CD14-positive monocyte (primary cell): ENCODE measurements around the gene TXNL4A. TPM values are rescaled to one million over a fixed set of nuclear protein-coding genes. Genes with fewer than 3 reads are reported as not detected.
A peak's percentile ranks its signal among the peaks of the same experiment; 100 is the strongest.

Source experiments
- DNase-seq, 3 donors: peaks; one replicate each; pipeline ENCODE4 v3.0.0-alpha.2; 2011 to 2022
- H2AFZ ChIP-seq: 2 replicates; pipeline ENCODE4 v1.6.0; 2012; ENCODE audit warnings: mild to moderate bottlenecking, low read depth, low read length, inconsistent platforms; ENCODE audit not compliant: insufficient read depth, poor library complexity, severe bottlenecking
- H3K27ac ChIP-seq, 2 donors: 1 replicate in 1 of 2; 2 replicates in 1 of 2; pipeline ENCODE4 v1.5.1; 2012 to 2013; ENCODE audit warnings: low read length in 2 of 2, control low read depth in 1 of 2, inconsistent platforms in 1 of 2, low read depth in 1 of 2, mild to moderate bottlenecking in 1 of 2
- H3K27me3 ChIP-seq, 2 donors: one replicate each; pipeline versions ENCODE4 v1.6.0 to v1.6.1; 2011 to 2013; ENCODE audit warnings: low read length in 2 of 2; ENCODE audit not compliant: control insufficient read depth in 2 of 2, insufficient read depth in 2 of 2
- H3K36me3 ChIP-seq, 2 donors: replicated peaks in 1 of 2; 1 replicate in 1 of 2; 2 replicates in 1 of 2; pipeline versions ENCODE4 v1.5.1 to v1.6.1; 2012 to 2013; ENCODE audit warnings: low read length in 2 of 2, control low read depth in 1 of 2, inconsistent platforms in 1 of 2, mild to moderate bottlenecking in 1 of 2; ENCODE audit not compliant: insufficient read depth in 2 of 2, control insufficient read depth in 1 of 2
- H3K4me1 ChIP-seq, 2 donors: 1 replicate in 1 of 2; 2 replicates in 1 of 2; pipeline versions ENCODE4 v1.5.1 to v1.6.1; 2012 to 2013; ENCODE audit warnings: low read length in 2 of 2, control low read depth in 1 of 2, inconsistent platforms in 1 of 2, mild to moderate bottlenecking in 1 of 2, moderate library complexity in 1 of 2; ENCODE audit not compliant: insufficient read depth in 2 of 2, control insufficient read depth in 1 of 2
- H3K4me2 ChIP-seq: replicated peaks from 2 replicates; pipeline ENCODE3; 2012; ENCODE audit warnings: low read length, moderate library complexity, mild to moderate bottlenecking; ENCODE audit not compliant: poor library complexity, severe bottlenecking; ENCODE audit errors: extremely low read depth
- H3K4me3 ChIP-seq, 3 experiments: fragments of 200-600 bp in 1 of 3; sonication (generic) in 1 of 3; replicated peaks in 1 of 3; 1 replicate in 2 of 3; 2 replicates in 1 of 3; pipeline ENCODE4 v1.5.1; 2011 to 2013; ENCODE audit warnings: low read length in 3 of 3, mild to moderate bottlenecking in 3 of 3, control low read depth in 2 of 3, low read depth in 2 of 3, inconsistent platforms in 1 of 3, moderate library complexity in 1 of 3
- H3K79me2 ChIP-seq: 2 replicates; pipeline ENCODE4 v1.6.0; 2012; ENCODE audit warnings: mild to moderate bottlenecking, control low read depth, inconsistent platforms, low read length, moderate library complexity; ENCODE audit not compliant: insufficient read depth
- H3K9ac ChIP-seq: 2 replicates; pipeline ENCODE4 v1.6.0; 2017; ENCODE audit warnings: low read length, mild to moderate bottlenecking; ENCODE audit not compliant: insufficient read depth, poor library complexity, severe bottlenecking
- H3K9me3 ChIP-seq, 2 donors: replicated peaks in 1 of 2; 1 replicate in 1 of 2; 2 replicates in 1 of 2; pipeline versions ENCODE4 v1.5.1 to v1.6.1; 2012 to 2013; ENCODE audit warnings: low read length in 2 of 2, control low read depth in 1 of 2; ENCODE audit not compliant: control insufficient read depth in 1 of 2, insufficient read depth in 1 of 2
- H4K20me1 ChIP-seq: 2 replicates; pipeline ENCODE4 v1.6.0; 2012; ENCODE audit warnings: mild to moderate bottlenecking, low read length, control low read depth, moderate library complexity; ENCODE audit not compliant: insufficient read depth
- H3K27ac Mint-ChIP-seq, 7 donors: one replicate each; pipeline ENCODE4 v1.8.0; 2020; ENCODE audit warnings: mild to moderate bottlenecking in 7 of 7, mixed read lengths in 7 of 7, moderate library complexity in 6 of 7, inconsistent platforms in 2 of 7
- H3K27me3 Mint-ChIP-seq, 3 donors: one replicate each; pipeline ENCODE4 v1.8.0; 2021 to 2022; ENCODE audit warnings: low read depth in 3 of 3, mild to moderate bottlenecking in 3 of 3, mixed read lengths in 3 of 3, moderate library complexity in 3 of 3, inconsistent platforms in 1 of 3
- H3K36me3 Mint-ChIP-seq, 2 donors: one replicate each; pipeline ENCODE4 v1.8.0; 2020; ENCODE audit warnings: mixed read lengths in 2 of 2, inconsistent platforms in 1 of 2, mild to moderate bottlenecking in 1 of 2
- H3K4me1 Mint-ChIP-seq: one replicate; pipeline ENCODE4 v1.8.0; 2020; ENCODE audit warnings: mild to moderate bottlenecking, mixed read lengths
- H3K4me3 Mint-ChIP-seq, 2 donors: one replicate each; pipeline ENCODE4 v1.8.0; 2020; ENCODE audit warnings: mild to moderate bottlenecking in 2 of 2, mixed read lengths in 2 of 2, moderate library complexity in 1 of 2
- H3K9me3 Mint-ChIP-seq, 7 donors: one replicate each; pipeline ENCODE4 v1.8.0; 2020 to 2022; ENCODE audit warnings: mixed read lengths in 7 of 7, mild to moderate bottlenecking in 6 of 7, moderate library complexity in 6 of 7, inconsistent platforms in 2 of 7
- WGBS: methylation state at CpG from one replicate; pipeline ENCODE4 v1.1.5; 2013; ENCODE audit warnings: missing lambda C conversion rate; ENCODE audit not compliant: insufficient coverage; 5-methylcytosine and 5-hydroxymethylcytosine counted together
- intact Hi-C, 2 donors: fragments of 100-400 bp; cut with micrococcal nuclease; formaldehyde crosslinking; loops; one replicate each; pipeline versions ENCODE4 v1.15.0 to v1.15.1; 2023
- polyA plus RNA-seq, 3 donors: library from polyadenylated mRNA; depleted of rRNA in 1 of 3; unstranded in 2 of 3; stranded (reverse) in 1 of 3; fragments of 300-500 nt in 2 of 3; fragments of >200 nt in 1 of 3; fragmentation: Illumina TruSeq in 2 of 3; gene quantifications; 1 replicate in 2 of 3; 2 replicates in 1 of 3; pipeline ENCODE4 v1.2.3, GENCODE V29; 2012 to 2021
- TF ChIP-seq, protein P1 (sequence below): fragments of 200-600 bp; IDR thresholded peaks from one replicate; pipeline ENCODE4 v1.8.0; 2022; ENCODE audit warnings: antibody characterized with exemption, mild to moderate bottlenecking

The TXNL4A gene
- polyA plus RNA-seq, 3 donors, result 34.5 to 192 (median 150) TPM

DNA sequence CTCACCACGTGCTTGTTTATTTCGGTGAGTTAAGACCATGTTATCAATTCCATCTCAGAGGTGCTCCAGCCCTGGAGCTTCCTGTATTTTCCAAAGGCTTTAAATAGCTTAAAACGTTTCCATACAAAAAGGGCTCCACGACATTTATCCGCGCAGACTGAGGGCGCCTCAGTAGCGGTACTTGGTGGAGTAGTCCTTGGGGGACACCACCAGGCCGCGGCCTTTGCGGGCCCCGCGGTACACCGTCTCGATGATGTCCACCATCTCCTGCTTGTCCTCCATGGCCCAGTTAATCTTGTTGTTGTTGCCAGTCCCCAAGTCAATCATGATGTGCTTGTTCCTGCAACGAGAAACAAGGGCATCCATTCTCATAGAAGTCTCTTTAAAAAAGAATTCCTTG is 14.8 kb downstream of the TXNL4A start:
- peaks cover 78% of the 10 kb centered on the region for H4K20me1 ChIP-seq
- 97% methylated on average over 11 of the region's 16 CpGs for WGBS

DNA sequence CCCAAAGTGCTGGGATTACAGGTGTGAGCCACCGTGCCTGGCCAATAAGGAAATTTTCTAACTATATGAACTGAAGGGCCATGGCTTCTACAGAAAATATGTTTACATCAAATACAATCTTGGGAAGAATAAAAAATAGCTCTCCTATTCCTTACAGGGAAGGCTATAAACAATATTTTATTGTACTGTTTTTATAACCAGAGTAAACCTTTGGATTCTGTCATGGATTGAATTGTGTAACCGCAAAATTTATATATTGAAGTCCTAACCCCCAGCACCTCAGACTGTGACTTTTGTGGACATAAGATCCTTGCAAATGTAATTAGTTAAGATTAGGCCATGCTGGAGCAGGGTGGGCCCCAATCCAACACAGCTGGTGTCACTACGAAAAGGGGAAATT is 15.6 kb downstream of the TXNL4A start:
- peak overlapping the region in 2 of 7 donors; percentile 37 to 45 for H3K27ac Mint-ChIP-seq
- peaks cover 50% of the 10 kb centered on the region for H3K79me2 ChIP-seq
- H3K4me1 ChIP-seq, result no peaks in the 10 kb centered on the region
- H3K36me3 Mint-ChIP-seq, result peaks cover 61 to 90% of the 10 kb centered on the region in 2 donors
- H3K9me3 ChIP-seq, result no peaks in the 10 kb centered on the region
- peaks cover 70% of the 10 kb centered on the region for H4K20me1 ChIP-seq
- no peaks in the 10 kb centered on the region for H3K27me3 ChIP-seq
- intact Hi-C loops, result no loop called here
- no peak overlapping the region for H3K9ac ChIP-seq
- no peak overlapping the region for H3K4me3 ChIP-seq
- peaks cover 0 to 2% (median 0%) of the 10 kb centered on the region in 7 donors for H3K9me3 Mint-ChIP-seq
- no peak overlapping the region for H3K4me3 Mint-ChIP-seq
- H3K27me3 Mint-ChIP-seq, result peaks cover 0 to 1% (median 0%) of the 10 kb centered on the region in 3 donors
- TF ChIP-seq, protein P1, sequence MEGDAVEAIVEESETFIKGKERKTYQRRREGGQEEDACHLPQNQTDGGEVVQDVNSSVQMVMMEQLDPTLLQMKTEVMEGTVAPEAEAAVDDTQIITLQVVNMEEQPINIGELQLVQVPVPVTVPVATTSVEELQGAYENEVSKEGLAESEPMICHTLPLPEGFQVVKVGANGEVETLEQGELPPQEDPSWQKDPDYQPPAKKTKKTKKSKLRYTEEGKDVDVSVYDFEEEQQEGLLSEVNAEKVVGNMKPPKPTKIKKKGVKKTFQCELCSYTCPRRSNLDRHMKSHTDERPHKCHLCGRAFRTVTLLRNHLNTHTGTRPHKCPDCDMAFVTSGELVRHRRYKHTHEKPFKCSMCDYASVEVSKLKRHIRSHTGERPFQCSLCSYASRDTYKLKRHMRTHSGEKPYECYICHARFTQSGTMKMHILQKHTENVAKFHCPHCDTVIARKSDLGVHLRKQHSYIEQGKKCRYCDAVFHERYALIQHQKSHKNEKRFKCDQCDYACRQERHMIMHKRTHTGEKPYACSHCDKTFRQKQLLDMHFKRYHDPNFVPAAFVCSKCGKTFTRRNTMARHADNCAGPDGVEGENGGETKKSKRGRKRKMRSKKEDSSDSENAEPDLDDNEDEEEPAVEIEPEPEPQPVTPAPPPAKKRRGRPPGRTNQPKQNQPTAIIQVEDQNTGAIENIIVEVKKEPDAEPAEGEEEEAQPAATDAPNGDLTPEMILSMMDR, result no peak
- no peak overlapping the region for H3K27ac ChIP-seq
- 83% methylated on average over 1 of the region's 3 CpGs for WGBS
- no peak overlapping the region for H3K4me2 ChIP-seq
- no peak overlapping the region for H2AFZ ChIP-seq
- peaks cover under 1% of the 10 kb centered on the region for H3K4me1 Mint-ChIP-seq
- H3K36me3 ChIP-seq, result peaks cover 59 to 84% of the 10 kb centered on the region in 2 donors
- DNase-seq, result no peak

More for the DNA sequence above, 14.8 kb downstream of the TXNL4A start:
- peaks cover 0 to 2% (median 0%) of the 10 kb centered on the region in 7 donors for H3K9me3 Mint-ChIP-seq
- H3K27ac ChIP-seq, result no peak overlapping the region
- no peak for DNase-seq
- intact Hi-C loops, result no loop called here
- H3K4me2 ChIP-seq, result no peak overlapping the region
- no peak overlapping the region for H3K4me3 Mint-ChIP-seq
- peak overlapping the region in 1 of 7 donors; percentile 45 for H3K27ac Mint-ChIP-seq
- H3K27me3 Mint-ChIP-seq, result peaks cover 0 to 1% (median 0%) of the 10 kb centered on the region in 3 donors
- H3K9me3 ChIP-seq, result no peaks in the 10 kb centered on the region
- no peaks in the 10 kb centered on the region for H3K27me3 ChIP-seq
- no peak overlapping the region for H2AFZ ChIP-seq
- no peaks in the 10 kb centered on the region for H3K4me1 ChIP-seq
- H3K36me3 ChIP-seq, result peaks cover 57 to 88% of the 10 kb centered on the region in 2 donors
- peaks cover 4% of the 10 kb centered on the region for H3K4me1 Mint-ChIP-seq
- TF ChIP-seq, protein P1, result no peak
- H3K4me3 ChIP-seq, result no peak overlapping the region
- H3K79me2 ChIP-seq, result peaks cover 58% of the 10 kb centered on the region
- H3K9ac ChIP-seq, result no peak overlapping the region
- H3K36me3 Mint-ChIP-seq, result peaks cover 65 to 88% of the 10 kb centered on the region in 2 donors
